GM21528 (cell line): Measurements from ENCODE around the gene ALCAM.

Experiments used
- ATAC-seq: cut with Tn5 transposase; IDR thresholded peaks from one replicate; pipeline ENCODE4 v1.9.1; 2021; ENCODE audit warnings: mild to moderate bottlenecking, moderate library complexity; ENCODE audit not compliant: unreplicated experiment, low FRiP score

Gene ALCAM

GRCh38 chr3:105518203-105518602, 151.5 kb downstream of the ALCAM start:
- ATAC-seq = no peak

GRCh38 chr3:105518806-105519418, 152.2 kb downstream of the ALCAM start:
- peak; percentile 87 for ATAC-seq

- ATAC-seq = no peak
Observed at GRCh38 chr3:105521770-105522169, 155.1 kb downstream of the ALCAM start.

GRCh38 chr3:105523501-105523900, 156.8 kb downstream of the ALCAM start:
- no peak for ATAC-seq

GRCh38 chr3:105525531-105525930, 158.8 kb downstream of the ALCAM start:
- no peak for ATAC-seq

- no peak for ATAC-seq
Observed at GRCh38 chr3:105526360-105527111, 159.8 kb downstream of the ALCAM start.

GRCh38 chr3:105527535-105527934, 160.8 kb downstream of the ALCAM start:
- no peak for ATAC-seq

- no peak for ATAC-seq
Observed at GRCh38 chr3:105527949-105528348, 161.2 kb downstream of the ALCAM start.

GRCh38 chr3:105528955-105529354, 162.2 kb downstream of the ALCAM start:
- no peak for ATAC-seq

- no peak for ATAC-seq
Observed at GRCh38 chr3:105529456-105529855, 162.7 kb downstream of the ALCAM start.

GRCh38 chr3:105532251-105532650, 165.5 kb downstream of the ALCAM start:
- ATAC-seq = no peak

GRCh38 chr3:105533960-105534359, 167.3 kb downstream of the ALCAM start:
- no peak for ATAC-seq

- no peak for ATAC-seq
Observed at GRCh38 chr3:105534491-105534890, 167.8 kb downstream of the ALCAM start.

- no peak for ATAC-seq
Observed at GRCh38 chr3:105537371-105538080, 170.8 kb downstream of the ALCAM start.

- ATAC-seq = no peak
Observed at GRCh38 chr3:105538483-105538882, 171.8 kb downstream of the ALCAM start.

- no peak for ATAC-seq
Observed at GRCh38 chr3:105539897-105540296, 173.2 kb downstream of the ALCAM start.

GRCh38 chr3:105542282-105543019, 175.7 kb downstream of the ALCAM start:
- ATAC-seq = no peak

- no peak for ATAC-seq
Observed at GRCh38 chr3:105545051-105545450, 178.3 kb downstream of the ALCAM start.

- no peak for ATAC-seq
Observed at GRCh38 chr3:105553851-105554250, 187.1 kb downstream of the ALCAM start.

GRCh38 chr3:105555206-105555605, 188.5 kb downstream of the ALCAM start:
- ATAC-seq = no peak

GRCh38 chr3:105559856-105560255, 193.1 kb downstream of the ALCAM start:
- ATAC-seq = no peak
